ENCODE results near the gene ACO1. TPM values are rescaled to one million over a fixed set of nuclear protein-coding genes. Genes with fewer than 3 reads are reported as not detected.

ACO1 gene
- polyA plus RNA-seq, 2 donors, result 4.7 to 12.9 TPM

GRCh38 chr9:32380944-32381343, 3.5 kb upstream of the ACO1 start:
- Histone ChIP-seq H3K27ac (ENCODE audit: low read depth in 2 of 2, low read length in 1 of 2) (no peak overlapping the region), H3K4me1 (ENCODE audit: control insufficient read depth in 2 of 2, insufficient read depth in 2 of 2, low read length in 1 of 2) (peaks cover 0 to 2% of the 10 kb centered on the region in 2 donors), H3K36me3 (ENCODE audit: control insufficient read depth in 2 of 2, insufficient read depth in 2 of 2, low read length in 1 of 2) (no peaks in the 10 kb centered on the region), H3K4me3 (ENCODE audit: low read depth in 1 of 2, low read length in 2 of 2) (no peak overlapping the region), H3K9me3 (ENCODE audit: control insufficient read depth in 2 of 2, insufficient read depth in 1 of 2, low read depth in 1 of 2, low read length in 1 of 2) (no peaks in the 10 kb centered on the region), H3K27me3 (ENCODE audit: control insufficient read depth in 1 of 2, insufficient read depth in 2 of 2, low read length in 2 of 2) (no peaks in the 10 kb centered on the region)
- 86 to 91% methylated on average over 3 of the region's 3 CpGs for WGBS, 2 donors

DNA sequence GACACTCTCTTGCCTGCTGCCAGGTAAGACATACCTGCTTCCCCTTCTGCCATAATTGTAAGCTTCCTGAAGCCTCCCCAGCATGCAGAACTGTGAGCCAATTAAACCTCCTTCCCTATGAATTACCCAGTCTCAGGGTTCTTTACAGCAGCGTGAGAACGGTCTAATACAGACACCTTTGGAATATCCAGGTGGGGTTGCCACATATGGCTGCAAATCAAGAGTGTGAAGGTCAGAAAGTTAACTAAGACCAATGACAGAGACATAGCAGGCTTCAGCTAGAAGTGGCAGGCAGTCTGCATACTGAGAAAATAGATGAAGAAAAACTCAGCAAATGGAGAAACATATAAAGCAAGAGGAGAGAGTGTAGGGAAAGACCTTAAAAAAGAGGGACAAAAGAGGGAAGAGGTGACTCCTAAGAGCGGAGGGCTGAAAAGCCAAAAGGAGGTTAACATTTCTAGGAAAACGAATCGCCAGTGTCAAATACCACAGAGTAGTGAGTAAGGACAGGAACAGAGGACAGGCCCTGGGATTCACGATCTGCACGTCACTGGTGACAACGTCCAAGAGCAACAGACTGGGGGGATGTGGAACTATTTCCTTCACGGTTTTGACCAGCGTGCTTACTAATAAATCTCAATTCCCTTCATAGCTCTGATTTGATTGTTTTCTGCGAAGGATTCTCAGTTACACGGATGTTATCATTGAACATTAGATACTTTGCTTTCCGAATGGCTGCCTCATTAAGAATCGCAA, 1.7 kb upstream of the ACO1 start:
- H3K4me3 ChIP-seq (ENCODE audit: low read depth in 1 of 2, low read length in 2 of 2), result no peak overlapping the region
- WGBS, 2 donors, result 76 to 79% methylated on average over 14 of the region's 14 CpGs
- no peaks in the 10 kb centered on the region for H3K27me3 ChIP-seq (ENCODE audit: control insufficient read depth in 1 of 2, insufficient read depth in 2 of 2, low read length in 2 of 2)
- H3K9me3 ChIP-seq (ENCODE audit: control insufficient read depth in 2 of 2, insufficient read depth in 1 of 2, low read depth in 1 of 2, low read length in 1 of 2), result no peaks in the 10 kb centered on the region
- no peak overlapping the region for H3K27ac ChIP-seq (ENCODE audit: low read depth in 2 of 2, low read length in 1 of 2)
- no peaks in the 10 kb centered on the region for H3K36me3 ChIP-seq (ENCODE audit: control insufficient read depth in 2 of 2, insufficient read depth in 2 of 2, low read length in 1 of 2)
- H3K4me1 ChIP-seq (ENCODE audit: control insufficient read depth in 2 of 2, insufficient read depth in 2 of 2, low read length in 1 of 2), result peaks cover 0 to 5% of the 10 kb centered on the region in 2 donors

DNA sequence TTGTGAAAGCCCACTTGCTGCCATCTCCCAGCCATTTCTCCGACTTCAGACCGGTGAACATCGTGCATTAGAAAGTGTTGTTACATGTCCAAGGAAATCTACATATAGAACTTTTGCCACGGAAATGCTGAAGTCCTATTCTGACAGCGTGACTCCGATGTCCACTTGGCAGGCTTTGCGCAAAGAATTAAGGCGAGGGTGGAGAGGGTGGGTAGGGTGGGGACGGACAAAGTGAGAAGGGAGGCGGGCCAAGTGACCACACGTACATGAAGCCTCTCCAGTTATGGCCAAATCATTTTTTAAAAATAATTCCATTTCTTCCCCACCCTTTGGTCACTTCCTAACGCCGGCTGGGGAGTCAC, 460 bp upstream of the ACO1 start:
- Histone ChIP-seq H3K9me3 (ENCODE audit: control insufficient read depth in 2 of 2, insufficient read depth in 1 of 2, low read depth in 1 of 2, low read length in 1 of 2) (no peaks in the 10 kb centered on the region), H3K4me3 (ENCODE audit: low read depth in 1 of 2, low read length in 2 of 2) (peak overlapping the region; percentile 73 to 82), H3K4me1 (ENCODE audit: control insufficient read depth in 2 of 2, insufficient read depth in 2 of 2, low read length in 1 of 2) (peaks cover 0 to 5% of the 10 kb centered on the region in 2 donors), H3K27ac (ENCODE audit: low read depth in 2 of 2, low read length in 1 of 2) (peak overlapping the region; percentile 62 to 87), H3K27me3 (ENCODE audit: control insufficient read depth in 1 of 2, insufficient read depth in 2 of 2, low read length in 2 of 2) (no peaks in the 10 kb centered on the region), H3K36me3 (ENCODE audit: control insufficient read depth in 2 of 2, insufficient read depth in 2 of 2, low read length in 1 of 2) (no peaks in the 10 kb centered on the region)
- 1% methylated on average over 13 of the region's 13 CpGs for WGBS, 2 donors

- Histone ChIP-seq H3K27ac (ENCODE audit: low read depth in 2 of 2, low read length in 1 of 2) (peak overlapping the region; percentile 72 to 86), H3K4me1 (ENCODE audit: control insufficient read depth in 2 of 2, insufficient read depth in 2 of 2, low read length in 1 of 2) (peaks cover 0 to 5% of the 10 kb centered on the region in 2 donors), H3K36me3 (ENCODE audit: control insufficient read depth in 2 of 2, insufficient read depth in 2 of 2, low read length in 1 of 2) (no peaks in the 10 kb centered on the region), H3K9me3 (ENCODE audit: control insufficient read depth in 2 of 2, insufficient read depth in 1 of 2, low read depth in 1 of 2, low read length in 1 of 2) (no peaks in the 10 kb centered on the region), H3K4me3 (ENCODE audit: low read depth in 1 of 2, low read length in 2 of 2) (peak overlapping the region; percentile 73 to 82), H3K27me3 (ENCODE audit: control insufficient read depth in 1 of 2, insufficient read depth in 2 of 2, low read length in 2 of 2) (no peaks in the 10 kb centered on the region)
- WGBS, 2 donors, result 47 to 52% methylated on average over 2 of the region's 2 CpGs
These were observed 875 bp downstream of the ACO1 start for GRCh38 chr9:32385152-32385884.

DNA sequence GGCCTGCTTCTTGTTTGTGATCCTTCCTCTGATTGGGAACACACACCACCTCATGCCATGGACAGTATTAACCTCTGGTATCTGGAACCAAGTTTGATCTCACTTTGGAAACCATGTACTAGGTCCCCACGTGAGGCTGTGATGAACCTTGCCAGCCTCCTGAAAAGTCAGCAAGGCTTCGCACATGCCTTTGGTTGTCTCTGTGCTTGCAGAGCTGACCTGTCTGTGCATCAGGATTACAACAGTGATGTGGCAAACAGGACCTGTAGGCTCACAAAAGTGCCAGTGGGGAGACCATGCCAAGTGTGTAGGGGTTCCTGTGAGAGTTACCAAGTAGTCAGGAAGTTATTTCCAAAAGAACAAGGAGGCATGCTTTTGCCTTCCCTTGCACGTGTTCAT, 1.4 kb downstream of the ACO1 start:
- Histone ChIP-seq H3K27me3 (ENCODE audit: control insufficient read depth in 1 of 2, insufficient read depth in 2 of 2, low read length in 2 of 2) (no peaks in the 10 kb centered on the region), H3K4me1 (ENCODE audit: control insufficient read depth in 2 of 2, insufficient read depth in 2 of 2, low read length in 1 of 2) (peaks cover 0 to 5% of the 10 kb centered on the region in 2 donors), H3K27ac (ENCODE audit: low read depth in 2 of 2, low read length in 1 of 2) (peak overlapping the region in 1 of 2 donors; percentile 9), H3K9me3 (ENCODE audit: control insufficient read depth in 2 of 2, insufficient read depth in 1 of 2, low read depth in 1 of 2, low read length in 1 of 2) (no peaks in the 10 kb centered on the region), H3K4me3 (ENCODE audit: low read depth in 1 of 2, low read length in 2 of 2) (no peak overlapping the region), H3K36me3 (ENCODE audit: control insufficient read depth in 2 of 2, insufficient read depth in 2 of 2, low read length in 1 of 2) (no peaks in the 10 kb centered on the region)
- 67 to 87% methylated on average over 3 of the region's 3 CpGs for WGBS, 2 donors

DNA sequence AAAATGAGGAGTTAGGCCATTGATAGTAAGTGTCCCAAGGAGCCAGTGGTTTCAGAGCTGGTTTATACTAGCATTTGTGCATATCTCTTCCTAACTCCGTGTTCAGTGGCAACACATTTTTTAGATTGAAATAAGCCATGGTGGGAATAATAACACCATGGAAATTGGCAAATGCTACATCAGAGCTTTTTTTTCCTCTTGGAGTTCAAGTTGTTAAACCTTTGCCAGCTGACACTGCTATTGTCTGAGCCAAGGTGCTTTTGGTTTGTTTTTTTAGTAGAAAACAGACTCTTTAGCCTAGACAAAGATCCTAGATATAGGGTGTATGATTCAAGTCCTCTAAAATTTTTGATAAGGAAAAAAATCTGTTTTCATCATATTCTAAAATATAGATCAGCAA, 2.8 kb downstream of the ACO1 start:
- Histone ChIP-seq H3K9me3 (ENCODE audit: control insufficient read depth in 2 of 2, insufficient read depth in 1 of 2, low read depth in 1 of 2, low read length in 1 of 2) (no peaks in the 10 kb centered on the region), H3K27me3 (ENCODE audit: control insufficient read depth in 1 of 2, insufficient read depth in 2 of 2, low read length in 2 of 2) (no peaks in the 10 kb centered on the region), H3K4me1 (ENCODE audit: control insufficient read depth in 2 of 2, insufficient read depth in 2 of 2, low read length in 1 of 2) (peaks cover 0 to 5% of the 10 kb centered on the region in 2 donors), H3K27ac (ENCODE audit: low read depth in 2 of 2, low read length in 1 of 2) (no peak overlapping the region), H3K36me3 (ENCODE audit: control insufficient read depth in 2 of 2, insufficient read depth in 2 of 2, low read length in 1 of 2) (no peaks in the 10 kb centered on the region), H3K4me3 (ENCODE audit: low read depth in 1 of 2, low read length in 2 of 2) (no peak overlapping the region)
- 45 to 76% methylated on average over 1 of the region's 1 CpG for WGBS, 2 donors

GRCh38 chr9:32389365-32389764, 4.9 kb downstream of the ACO1 start:
- H3K27me3 ChIP-seq (ENCODE audit: control insufficient read depth in 1 of 2, insufficient read depth in 2 of 2, low read length in 2 of 2), result no peaks in the 10 kb centered on the region
- H3K4me1 ChIP-seq (ENCODE audit: control insufficient read depth in 2 of 2, insufficient read depth in 2 of 2, low read length in 1 of 2), result peaks cover 0 to 5% of the 10 kb centered on the region in 2 donors
- 87 to 94% methylated on average over 6 of the region's 6 CpGs for WGBS, 2 donors
- H3K4me3 ChIP-seq (ENCODE audit: low read depth in 1 of 2, low read length in 2 of 2), result no peak overlapping the region
- no peak overlapping the region for H3K27ac ChIP-seq (ENCODE audit: low read depth in 2 of 2, low read length in 1 of 2)
- H3K36me3 ChIP-seq (ENCODE audit: control insufficient read depth in 2 of 2, insufficient read depth in 2 of 2, low read length in 1 of 2), result no peaks in the 10 kb centered on the region
- no peaks in the 10 kb centered on the region for H3K9me3 ChIP-seq (ENCODE audit: control insufficient read depth in 2 of 2, insufficient read depth in 1 of 2, low read depth in 1 of 2, low read length in 1 of 2)

DNA sequence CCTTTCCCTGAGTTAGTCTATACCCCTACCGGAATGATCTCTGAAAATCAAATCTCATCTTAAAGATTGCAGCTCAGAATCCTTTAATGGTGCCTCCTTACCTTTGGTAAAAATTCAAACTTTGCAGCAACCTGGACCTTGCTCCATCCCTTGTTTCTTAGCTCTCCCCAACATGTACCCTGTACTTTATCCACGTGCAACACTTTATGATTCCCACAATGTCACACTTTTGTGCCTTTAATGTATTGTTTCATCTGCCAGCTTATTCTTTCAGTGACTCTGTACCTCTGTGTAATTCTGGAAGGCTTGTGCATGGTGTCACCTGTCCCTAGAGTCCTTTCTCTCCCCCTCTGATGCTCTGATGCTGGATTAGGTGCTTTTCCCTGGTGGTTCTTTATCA, 9.5 kb downstream of the ACO1 start:
- H3K27ac ChIP-seq (ENCODE audit: low read depth in 2 of 2, low read length in 1 of 2), result no peak overlapping the region
- H3K4me1 ChIP-seq (ENCODE audit: control insufficient read depth in 2 of 2, insufficient read depth in 2 of 2, low read length in 1 of 2), result no peaks in the 10 kb centered on the region
- 82 to 94% methylated on average over 2 of the region's 2 CpGs for WGBS, 2 donors
- no peaks in the 10 kb centered on the region for H3K36me3 ChIP-seq (ENCODE audit: control insufficient read depth in 2 of 2, insufficient read depth in 2 of 2, low read length in 1 of 2)
- no peaks in the 10 kb centered on the region for H3K9me3 ChIP-seq (ENCODE audit: control insufficient read depth in 2 of 2, insufficient read depth in 1 of 2, low read depth in 1 of 2, low read length in 1 of 2)
- no peaks in the 10 kb centered on the region for H3K27me3 ChIP-seq (ENCODE audit: control insufficient read depth in 1 of 2, insufficient read depth in 2 of 2, low read length in 2 of 2)
- H3K4me3 ChIP-seq (ENCODE audit: low read depth in 1 of 2, low read length in 2 of 2), result no peak overlapping the region

DNA sequence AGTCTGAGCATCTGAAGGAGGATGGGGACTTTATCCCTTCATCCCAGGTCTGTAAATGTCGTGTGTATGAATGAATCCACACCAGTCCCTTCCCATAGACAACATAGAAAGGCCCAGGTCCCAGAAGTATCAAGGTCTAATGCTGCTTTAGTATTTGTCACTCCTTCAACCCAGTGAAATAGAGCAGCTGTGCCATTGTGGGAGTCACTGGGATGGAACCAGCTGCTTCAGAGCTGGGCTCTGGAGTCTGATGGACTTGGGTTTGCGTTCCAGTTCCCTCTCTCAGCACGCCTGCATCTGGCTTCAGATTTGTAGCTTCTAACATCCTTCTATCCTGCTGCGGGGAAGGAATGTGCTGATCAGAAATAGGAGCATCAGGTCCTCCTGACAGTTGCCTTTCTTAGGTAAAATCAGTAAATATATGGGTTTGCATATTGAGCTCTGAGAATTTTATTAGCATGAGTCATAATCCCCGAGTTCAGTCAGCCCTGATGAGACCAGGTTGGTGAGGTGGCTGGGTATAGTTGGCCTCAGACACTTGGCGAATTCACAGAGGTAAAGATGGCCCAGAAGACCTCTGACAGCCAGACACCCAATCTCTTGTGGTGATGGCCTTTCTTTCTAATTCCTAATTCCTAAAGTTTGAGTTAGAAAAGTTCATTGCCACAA, 10.1 kb downstream of the ACO1 start:
- 73 to 83% methylated on average over 6 of the region's 6 CpGs for WGBS, 2 donors
- Histone ChIP-seq H3K4me1 (ENCODE audit: control insufficient read depth in 2 of 2, insufficient read depth in 2 of 2, low read length in 1 of 2) (no peaks in the 10 kb centered on the region), H3K4me3 (ENCODE audit: low read depth in 1 of 2, low read length in 2 of 2) (no peak overlapping the region), H3K36me3 (ENCODE audit: control insufficient read depth in 2 of 2, insufficient read depth in 2 of 2, low read length in 1 of 2) (no peaks in the 10 kb centered on the region), H3K27me3 (ENCODE audit: control insufficient read depth in 1 of 2, insufficient read depth in 2 of 2, low read length in 2 of 2) (no peaks in the 10 kb centered on the region), H3K27ac (ENCODE audit: low read depth in 2 of 2, low read length in 1 of 2) (no peak overlapping the region), H3K9me3 (ENCODE audit: control insufficient read depth in 2 of 2, insufficient read depth in 1 of 2, low read depth in 1 of 2, low read length in 1 of 2) (no peaks in the 10 kb centered on the region)

Measured in esophagus (tissue), 2 donors.